AG04449 (cell line): ENCODE data around the gene NLGN3.

Experiments used
- CTCF ChIA-PET: fragments of 350-600 bp; formaldehyde crosslinking; extraction: SDS; loops from one replicate; lab custom pipeline; 2021; ENCODE audit warnings: antibody characterized with exemption; lab: Yijun Ruan, JAX
- POLR2A ChIA-PET: fragments of 400-600, 350-600 bp; formaldehyde crosslinking; extraction: SDS; loops from one replicate; lab custom pipeline; 2020; ENCODE audit warnings: antibody characterized with exemption, inconsistent platforms; lab: Yijun Ruan, JAX
- DNase-seq: peaks from one replicate; pipeline ENCODE4 v3.0.0-alpha.2; 2010; ENCODE audit warnings: low read depth, low spot score
- H3K4me3 ChIP-seq: 2 replicates; pipeline ENCODE4 v1.5.1; 2011; ENCODE audit warnings: low read depth, mild to moderate bottlenecking, control low read depth, low read length
- CTCF ChIP-seq: IDR thresholded peaks from one replicate; pipeline ENCODE4 v1.5.1; 2011; ENCODE audit warnings: mild to moderate bottlenecking, moderate library complexity, low read length, control low read depth, inconsistent platforms; ENCODE audit not compliant: insufficient read depth; ENCODE audit errors: missing control alignments

NLGN3 gene

DNA sequence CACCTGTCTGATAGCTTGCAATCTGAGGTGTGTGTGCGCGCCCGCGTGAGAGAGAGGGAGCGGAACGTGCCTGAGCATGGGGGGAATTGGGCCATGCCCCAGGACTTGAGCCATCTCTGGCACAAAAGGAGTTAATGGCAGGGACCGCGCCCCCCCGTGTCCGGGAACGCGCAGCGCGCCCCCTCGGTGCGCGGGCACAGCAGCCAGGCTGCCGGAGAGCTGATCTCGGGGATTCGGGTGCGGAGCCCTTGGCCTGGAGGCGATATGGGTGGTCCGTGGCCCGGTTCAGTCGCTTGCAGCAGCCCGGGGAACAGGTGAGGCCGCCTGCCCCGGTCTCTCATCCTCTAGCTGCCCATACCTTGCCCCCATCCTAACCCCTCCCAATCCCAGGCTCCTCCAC, at the start of gene NLGN3:
TSS of gene NLGN3 (plus strand) at position 191 of the 400 bp plus-strand sequence. CDS start 2,909 bp downstream, outside the sequence.
- TF ChIP-seq CTCF: no peak
- no peak for DNase-seq
- no peak within 1 kb of the TSS for H3K4me3 ChIP-seq
- CTCF ChIA-PET: interaction anchor here (2.0 to 4.0 kb wide), 2 partner anchors 14 to 34 kb away, joined by 6 to 19 read pairs; no protein-coding TSS in a partner anchor
- POLR2A ChIA-PET: interaction anchor here (0.6 kb wide), 1 partner anchor 33 kb away, joined by 3 read pairs; no protein-coding TSS in a partner anchor

GRCh38 chrX:71095033-71095432, 49.6 kb upstream of the NLGN3 start:
- POLR2A ChIA-PET: no interaction called here
- CTCF ChIA-PET: no interaction called here
- peak overlapping the region; percentile 64 for H3K4me3 ChIP-seq
- no peak for DNase-seq
- TF ChIP-seq CTCF: no peak

DNA sequence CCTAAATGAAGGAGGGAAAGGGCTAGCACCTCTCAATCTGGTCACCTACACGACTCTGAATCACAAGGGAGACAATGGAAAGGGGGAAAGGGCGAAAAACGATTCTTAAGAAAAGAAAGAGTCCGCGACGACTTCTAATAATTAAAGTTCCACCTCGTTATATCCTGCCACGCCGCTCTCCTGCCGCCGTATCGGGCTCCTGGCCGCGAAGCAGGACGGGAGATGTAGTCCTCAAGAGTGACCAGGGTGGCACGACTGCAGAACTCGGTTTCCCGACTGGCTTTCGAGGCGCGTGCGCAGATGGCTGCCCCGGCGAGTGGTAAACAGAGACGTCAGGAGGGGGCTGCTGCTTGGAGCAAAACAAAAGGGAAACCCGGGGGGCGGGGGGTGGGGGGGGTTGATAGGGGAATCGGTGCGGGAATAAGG, 49.1 kb upstream of the NLGN3 start, which contains the start of gene FOXO4:
TSS of gene FOXO4 (plus strand) at position 297 of the 426 bp plus-strand sequence. CDS start 678 bp downstream, outside the sequence.
- TF ChIP-seq CTCF: no peak
- peak within 1 kb of the TSS; percentile 64 for H3K4me3 ChIP-seq
- POLR2A ChIA-PET: no interaction called here
- CTCF ChIA-PET: interaction anchor here (0.7 to 1.3 kb wide), 2 partner anchors 9 to 11 kb away, joined by 3 read pairs; no protein-coding TSS in a partner anchor
- no peak for DNase-seq

DNA sequence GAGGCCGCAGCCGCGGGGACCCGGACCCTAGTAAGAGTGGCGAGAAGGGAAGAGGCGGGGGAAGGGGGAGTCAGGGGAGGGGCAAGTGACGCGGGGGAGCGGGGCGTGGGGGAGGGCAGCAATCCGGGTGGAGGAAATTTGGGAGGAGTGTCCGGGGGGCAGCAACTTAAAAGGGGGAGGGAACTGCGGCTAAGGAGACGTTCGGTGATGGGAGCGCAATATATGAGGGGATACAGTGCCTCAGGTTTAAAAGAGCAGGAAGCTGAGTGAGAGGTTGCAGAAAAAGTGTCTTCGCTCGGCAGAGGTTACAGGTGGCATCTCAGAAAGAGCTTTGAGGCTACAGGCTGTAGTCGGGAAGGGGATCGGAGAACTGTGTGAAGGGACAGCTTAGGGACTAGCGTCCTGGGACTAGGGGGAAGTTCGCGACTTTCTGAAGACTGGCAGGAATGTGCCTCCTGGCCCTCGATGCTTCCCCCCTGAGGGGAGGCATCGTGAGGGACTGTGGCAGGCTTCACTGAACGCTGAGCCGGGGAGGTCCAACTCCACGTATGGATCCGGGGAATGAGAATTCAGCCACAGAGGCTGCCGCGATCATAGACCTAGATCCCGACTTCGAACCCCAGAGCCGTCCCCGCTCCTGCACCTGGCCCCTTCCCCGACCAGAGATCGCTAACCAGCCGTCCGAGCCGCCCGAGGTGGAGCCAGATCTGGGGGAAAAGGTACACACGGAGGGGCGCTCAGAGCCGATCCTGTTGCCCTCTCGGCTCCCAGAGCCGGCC, 48.5 kb upstream of the NLGN3 start:
- POLR2A ChIA-PET: no interaction called here
- no peak for TF ChIP-seq CTCF
- CTCF ChIA-PET: interaction anchor here (0.7 to 1.3 kb wide), 2 partner anchors 8 to 12 kb away, joined by 3 read pairs; no protein-coding TSS in a partner anchor
- DNase-seq: no peak
- H3K4me3 ChIP-seq: peak overlapping the region; percentile 64

GRCh38 chrX:71096760-71097032, 47.9 kb upstream of the NLGN3 start:
- POLR2A ChIA-PET: no interaction called here
- H3K4me3 ChIP-seq: peak overlapping the region; percentile 64
- no peak for DNase-seq
- TF ChIP-seq CTCF: no peak
- CTCF ChIA-PET: interaction anchor here (1.3 kb wide), 1 partner anchor 12 kb away, joined by 3 read pairs; no protein-coding TSS in a partner anchor

DNA sequence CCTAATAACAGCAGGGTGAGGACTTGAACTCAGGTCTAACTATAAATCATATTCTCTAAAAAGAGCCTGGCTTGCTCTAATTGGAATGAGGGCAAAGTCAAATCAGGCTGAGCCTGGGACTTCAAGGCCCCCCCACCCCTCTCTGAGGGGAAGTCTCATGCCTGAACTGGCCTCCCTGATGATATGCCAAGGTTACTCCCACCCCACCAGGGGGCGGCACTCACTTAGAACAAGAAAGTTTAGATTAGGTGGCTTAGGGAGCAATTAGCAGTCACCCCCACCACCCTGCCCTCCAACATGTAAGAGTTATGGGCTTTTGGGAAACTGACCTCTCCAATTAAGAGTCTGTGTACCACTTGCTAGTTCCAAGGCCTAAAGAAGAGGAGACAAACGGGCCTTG, 46.3 kb upstream of the NLGN3 start:
- DNase-seq: no peak
- POLR2A ChIA-PET: no interaction called here
- H3K4me3 ChIP-seq: no peak overlapping the region
- TF ChIP-seq CTCF: peak; percentile 41
- CTCF ChIA-PET: interaction anchor here (1.2 kb wide), 1 partner anchor 31 kb away, joined by 9 read pairs; no protein-coding TSS in a partner anchor
